ENCODE measurements around the gene CFAP100.

CFAP100 gene

DNA sequence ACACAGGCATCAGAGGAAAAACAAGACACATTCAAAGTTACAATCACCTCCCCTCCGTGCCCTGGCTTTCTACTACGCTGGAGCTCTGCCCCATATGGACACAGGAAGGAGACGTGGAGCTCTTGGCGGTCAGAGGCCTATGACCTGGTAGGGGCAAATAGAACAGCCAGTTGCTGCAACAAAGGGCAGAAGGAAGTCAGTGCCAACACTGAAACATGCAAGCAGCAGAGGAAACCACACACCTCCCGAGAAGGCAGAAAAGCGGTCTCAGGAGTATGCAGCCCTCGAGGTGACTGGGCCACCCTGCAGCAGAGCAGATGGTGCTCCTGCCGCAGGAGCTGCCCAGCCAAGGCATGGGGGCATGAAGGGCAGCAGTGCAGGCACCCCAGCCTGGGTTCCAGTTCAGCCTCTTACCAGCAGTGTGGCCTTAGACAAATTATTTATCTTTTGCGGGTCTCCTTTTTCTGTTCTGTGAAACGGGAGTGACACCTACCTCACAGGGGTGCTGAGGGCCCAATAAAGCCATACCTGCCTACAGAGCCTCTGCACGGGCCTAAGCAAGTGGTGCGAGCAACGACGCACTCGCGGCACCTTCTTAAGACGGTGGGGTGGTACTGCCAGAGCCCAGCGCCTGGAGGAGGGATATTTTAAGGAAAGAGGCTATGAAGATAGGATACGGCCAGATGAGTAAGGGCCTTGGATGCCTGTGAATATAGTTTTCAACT lies 72.3 kb downstream of the CFAP100 start:
- no peak for DNase-seq

DNA sequence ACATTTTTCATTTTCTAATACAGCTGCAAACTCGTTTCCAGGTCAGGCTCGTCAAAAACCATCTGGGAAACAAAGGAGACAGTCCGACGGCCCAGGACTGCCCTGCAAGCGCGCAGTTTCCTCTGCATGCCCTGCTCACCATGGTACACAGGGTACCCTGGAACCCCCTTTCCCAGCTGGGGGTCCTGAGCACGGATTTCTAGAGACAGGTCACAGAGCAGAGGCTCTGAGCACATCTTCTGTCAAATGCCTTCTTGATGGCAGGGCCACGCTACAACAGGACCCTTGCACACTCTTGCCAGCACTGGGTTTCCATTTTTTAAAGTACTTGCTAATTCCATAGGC lies 72.9 kb downstream of the CFAP100 start:
- no peak for DNase-seq

DNA sequence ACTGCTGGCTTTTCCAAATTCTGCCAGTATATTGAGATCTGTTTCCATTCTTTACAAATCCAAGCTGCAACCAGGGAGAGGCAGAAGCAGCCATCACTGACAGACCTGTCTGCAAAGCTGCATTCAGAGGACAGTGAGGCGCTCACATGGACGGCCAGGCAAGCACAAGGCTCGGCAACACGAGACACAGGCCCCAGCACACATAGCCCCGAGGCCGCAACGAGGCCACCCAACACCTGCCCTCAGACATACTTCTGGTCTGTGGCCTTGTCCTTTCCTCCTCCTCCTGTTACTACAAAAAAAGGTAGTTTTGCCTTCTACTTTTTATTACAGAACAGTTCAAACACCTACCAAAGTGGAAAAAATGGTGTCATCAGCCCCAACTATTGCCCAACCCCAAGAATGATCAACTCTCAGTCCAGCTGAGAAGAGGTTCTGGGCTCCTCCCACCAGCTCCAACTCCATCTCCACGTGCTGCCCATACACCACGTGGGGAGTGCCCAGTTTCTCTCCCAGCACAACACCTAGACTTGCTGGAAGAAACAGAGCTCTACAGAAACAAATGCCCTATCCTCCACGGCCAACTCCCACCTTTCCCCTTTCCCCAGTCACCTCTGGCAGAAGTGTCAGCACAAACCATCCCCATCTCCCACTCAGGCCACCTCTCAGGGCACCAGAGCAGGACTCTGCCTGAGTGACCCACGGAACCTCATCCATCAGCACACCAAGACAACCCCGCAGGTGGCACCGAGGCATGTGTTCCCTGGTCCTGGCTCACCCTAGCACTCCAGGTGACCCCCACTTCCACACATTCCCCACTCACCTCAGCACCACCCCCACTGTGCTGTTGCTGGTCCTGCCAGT lies 73.6 kb downstream of the CFAP100 start:
- no peak for DNase-seq

DNA sequence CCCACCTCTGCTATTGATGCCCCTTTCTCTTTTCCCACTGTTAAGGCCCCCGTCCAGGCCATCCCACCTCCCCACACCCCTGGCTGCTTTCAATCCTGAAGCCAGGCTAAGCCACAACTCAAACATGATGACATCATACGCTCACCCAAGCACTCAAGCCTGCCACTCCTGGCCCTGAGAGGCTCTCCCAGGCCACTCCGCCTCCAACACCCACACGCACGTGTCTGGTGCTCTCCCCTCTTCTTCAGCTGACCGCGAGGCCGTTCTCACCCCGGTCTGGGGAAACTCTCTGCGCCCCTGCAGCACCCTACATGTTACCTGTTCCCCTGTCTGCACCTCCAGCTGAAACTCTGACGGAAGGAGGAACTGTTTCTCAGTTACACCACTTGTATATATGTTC lies 74.8 kb downstream of the CFAP100 start:
- DNase-seq, result no peak

DNA sequence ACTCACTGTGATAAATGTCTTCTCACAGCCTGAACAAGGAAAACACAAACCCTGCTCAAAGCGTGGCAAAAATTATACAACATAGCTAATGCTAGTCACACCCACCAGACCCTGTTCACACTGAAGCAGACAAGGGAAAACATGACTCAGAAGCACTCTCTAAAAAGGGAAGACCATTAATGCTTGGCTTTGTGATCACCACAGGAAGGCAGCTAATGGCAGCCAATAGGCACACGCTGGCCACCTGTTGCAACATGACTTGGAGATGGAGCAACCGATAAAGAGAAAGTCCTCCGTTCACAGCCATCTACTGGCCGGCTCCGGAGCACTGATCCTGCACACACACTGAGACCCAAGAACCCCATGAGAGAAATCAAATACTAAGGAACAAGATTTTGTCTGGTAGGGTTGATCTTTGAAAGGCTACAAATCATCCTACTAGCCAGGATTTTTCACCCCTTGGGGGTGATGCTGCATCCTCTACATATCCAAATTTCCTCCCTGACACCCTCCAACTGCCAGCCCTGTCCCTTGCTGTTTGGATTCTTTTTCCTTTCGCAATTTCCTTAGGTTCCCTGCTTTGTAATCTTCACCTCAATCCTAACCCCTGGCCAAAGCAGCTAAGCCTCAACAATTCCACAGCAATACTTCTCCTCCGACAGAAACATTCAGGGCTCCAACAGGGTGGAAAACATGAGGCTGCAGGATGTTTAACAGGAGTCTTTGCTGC lies 77.7 kb downstream of the CFAP100 start:
- DNase-seq, result no peak

DNA sequence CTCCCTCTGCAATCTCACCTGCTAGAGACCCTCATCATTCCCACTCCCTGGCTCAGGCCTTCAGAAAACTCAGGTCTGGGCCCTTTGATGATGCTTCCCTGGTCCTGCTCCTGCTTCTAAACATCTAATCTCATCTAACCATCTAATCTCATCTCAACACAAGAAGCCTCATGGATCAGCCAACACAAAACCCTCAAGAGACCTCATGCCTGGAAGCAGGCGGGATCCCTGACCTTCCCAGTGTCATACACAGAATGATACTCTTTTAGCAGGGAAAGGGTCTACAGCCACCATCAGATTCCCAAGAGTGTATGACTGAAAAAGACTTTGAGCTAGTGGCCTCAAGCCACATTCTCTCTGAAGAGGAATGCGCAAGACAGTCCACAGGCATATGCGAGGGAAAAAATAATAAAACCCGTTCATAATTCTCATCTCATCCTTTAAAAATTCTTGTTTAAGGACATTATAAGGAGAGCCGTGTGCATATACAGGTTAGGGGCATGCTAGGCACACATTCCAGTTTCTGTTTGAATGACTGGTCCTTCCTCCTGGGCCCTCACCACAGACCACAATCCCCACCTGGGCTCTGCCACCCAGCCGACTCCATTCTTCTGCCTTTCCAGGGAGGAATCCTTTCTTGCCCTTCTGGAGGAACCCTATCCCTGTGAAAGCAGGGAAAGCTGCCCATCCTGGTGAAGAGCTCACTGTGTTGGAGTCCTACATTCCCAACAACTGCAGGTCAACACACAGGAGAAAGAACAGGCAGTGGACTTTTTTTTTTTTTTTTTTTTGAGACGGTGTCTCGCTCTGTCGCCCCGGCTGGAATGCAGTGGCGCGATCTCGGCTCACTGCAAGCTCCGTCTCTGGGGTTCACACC lies 78.8 kb downstream of the CFAP100 start:
- no peak for DNase-seq

DNA sequence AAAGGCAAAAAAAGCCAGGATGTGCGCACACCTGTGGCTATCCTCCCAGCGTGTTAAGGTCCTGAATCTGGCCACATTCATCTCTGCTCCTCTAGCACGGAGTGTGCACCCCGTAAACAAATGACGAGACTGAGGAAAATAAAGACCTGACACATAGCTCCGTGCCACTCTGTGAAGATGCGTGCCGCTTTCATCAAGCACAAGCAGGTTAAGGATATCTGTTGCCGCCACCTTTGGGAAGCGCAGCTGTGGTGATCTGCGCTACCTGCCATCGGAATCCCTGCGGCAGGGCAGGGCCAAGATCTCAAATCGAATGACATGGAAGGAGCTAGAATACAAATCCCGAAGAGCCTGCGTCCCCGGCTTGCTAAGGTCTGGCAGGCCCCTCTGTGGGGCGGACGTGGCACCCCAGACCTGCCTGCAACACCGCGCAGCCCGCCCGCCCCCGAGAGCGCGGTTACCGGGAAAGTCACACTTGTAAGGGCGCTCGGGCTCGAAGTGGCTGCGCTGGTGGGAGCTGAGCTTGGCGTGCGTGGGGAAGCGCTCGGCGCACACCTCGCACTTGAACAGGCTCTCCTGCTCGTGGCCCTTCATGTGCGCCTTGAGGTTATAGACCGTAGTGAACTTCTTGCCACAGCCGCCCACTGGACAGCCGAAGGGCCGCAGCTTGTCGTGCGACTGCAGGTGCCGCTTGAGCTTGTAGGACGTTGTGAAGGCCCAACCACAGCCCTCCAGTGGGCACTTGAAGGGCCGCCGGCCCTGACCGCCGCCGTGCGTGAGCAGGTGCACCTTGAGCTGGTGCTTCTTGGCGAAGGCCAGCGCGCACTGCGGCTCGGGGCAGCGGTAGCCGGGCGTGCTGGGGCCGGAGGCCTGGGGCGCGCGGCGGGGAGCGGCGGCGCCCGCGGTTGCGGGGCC lies 80.0 kb downstream of the CFAP100 start:
- DNase-seq, result peak; percentile 24 to 35

DNA sequence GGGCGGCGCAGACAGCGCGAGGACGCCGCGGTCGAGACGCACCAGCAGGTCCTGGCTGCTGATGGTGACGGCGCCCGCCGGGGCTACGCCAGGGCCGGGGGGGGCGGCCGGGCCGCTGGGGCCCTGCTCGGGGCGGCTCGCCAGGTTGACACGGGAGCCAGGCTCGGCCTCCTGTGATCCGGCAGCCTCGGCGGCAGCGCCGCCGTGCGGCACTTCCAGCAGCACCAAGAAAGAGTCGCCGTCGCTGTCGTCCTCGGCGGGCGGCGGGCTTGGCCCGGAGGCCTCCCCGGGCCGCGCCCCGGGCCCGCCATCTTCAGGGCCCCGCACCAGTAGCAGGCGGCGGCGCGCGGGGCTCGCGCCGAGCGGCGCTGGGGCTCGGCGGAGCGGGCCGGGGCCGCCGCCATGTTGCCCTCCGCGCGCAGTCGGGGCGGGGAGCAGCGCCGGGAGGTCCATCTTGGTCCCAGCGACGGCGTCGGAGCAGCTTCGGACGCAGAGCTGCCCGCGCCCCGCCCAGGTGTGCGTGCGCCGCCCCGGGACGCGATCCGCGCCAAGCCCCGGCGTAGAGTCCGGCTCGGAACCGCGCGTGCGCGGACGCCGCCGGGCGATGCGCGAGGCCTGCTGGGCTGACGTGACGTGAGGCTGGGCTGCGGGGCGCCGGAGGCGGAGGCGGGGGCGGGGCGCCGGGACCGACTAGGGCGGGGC lies 80.9 kb downstream of the CFAP100 start, which contains the start of gene ZXDC:
Gene ZXDC (minus strand): TSS at position 479 of the 702 bp plus-strand sequence. CDS start 26 bp downstream, at position 453.
- peak; percentile 88 to 93 for DNase-seq

DNA sequence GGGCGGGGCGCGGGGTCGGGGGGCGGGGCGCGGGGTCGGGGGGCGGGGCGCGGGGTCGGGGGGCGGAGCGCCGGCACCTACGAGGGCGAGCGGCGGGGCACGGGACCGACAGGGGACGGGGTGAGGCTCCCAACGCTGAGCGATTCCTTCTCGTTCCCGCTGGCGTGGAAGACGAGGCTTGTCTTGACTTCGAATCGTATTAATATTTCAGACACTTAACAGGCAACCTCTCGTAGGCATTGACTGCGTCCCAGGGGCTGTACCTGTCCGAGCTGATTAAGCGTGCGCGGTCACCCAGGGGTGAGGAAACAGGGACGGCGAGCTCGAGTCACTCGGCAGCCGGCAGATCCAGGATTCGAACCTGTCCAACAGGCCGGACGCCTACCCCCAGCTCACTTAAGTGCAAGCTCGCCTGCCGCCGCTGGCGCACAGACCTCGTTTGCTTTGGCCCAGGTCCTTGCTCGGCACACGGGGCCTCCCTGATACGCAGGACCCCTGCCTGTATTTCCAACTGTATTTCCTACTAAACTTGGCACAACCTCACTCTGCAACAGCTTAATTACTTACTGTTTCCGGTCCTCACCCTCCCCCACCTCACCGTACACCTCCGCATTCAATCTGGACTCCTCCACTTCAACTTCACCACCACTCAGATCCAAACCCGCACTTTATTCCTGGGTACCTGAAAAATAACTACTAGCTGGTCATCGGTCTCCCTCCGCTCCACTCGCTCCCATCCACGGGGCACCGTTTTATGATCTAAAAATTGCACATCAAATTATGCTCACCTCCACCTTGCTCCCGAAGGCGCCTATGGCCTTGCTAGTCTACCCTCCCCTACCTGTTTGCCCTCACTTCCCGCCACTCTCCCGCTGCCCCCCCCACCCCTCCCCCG lies 81.7 kb downstream of the CFAP100 start:
- DNase-seq, result no peak

DNA sequence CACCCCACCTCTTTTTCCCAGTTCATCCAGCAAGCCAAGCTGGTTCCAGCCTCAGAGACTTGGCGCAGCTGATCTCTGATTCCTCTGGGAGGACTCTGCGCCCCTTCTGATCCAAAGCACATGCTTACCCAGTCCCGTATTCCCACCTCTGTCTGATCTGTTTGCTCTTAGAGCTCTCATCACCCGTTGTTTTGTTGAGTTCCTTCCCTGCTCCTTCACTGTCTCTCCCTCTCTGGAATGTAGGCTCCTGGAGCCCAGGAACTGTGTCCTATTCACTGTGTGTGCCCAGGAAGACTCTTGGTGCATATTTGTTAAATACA lies 82.3 kb downstream of the CFAP100 start:
- no peak for DNase-seq

DNA sequence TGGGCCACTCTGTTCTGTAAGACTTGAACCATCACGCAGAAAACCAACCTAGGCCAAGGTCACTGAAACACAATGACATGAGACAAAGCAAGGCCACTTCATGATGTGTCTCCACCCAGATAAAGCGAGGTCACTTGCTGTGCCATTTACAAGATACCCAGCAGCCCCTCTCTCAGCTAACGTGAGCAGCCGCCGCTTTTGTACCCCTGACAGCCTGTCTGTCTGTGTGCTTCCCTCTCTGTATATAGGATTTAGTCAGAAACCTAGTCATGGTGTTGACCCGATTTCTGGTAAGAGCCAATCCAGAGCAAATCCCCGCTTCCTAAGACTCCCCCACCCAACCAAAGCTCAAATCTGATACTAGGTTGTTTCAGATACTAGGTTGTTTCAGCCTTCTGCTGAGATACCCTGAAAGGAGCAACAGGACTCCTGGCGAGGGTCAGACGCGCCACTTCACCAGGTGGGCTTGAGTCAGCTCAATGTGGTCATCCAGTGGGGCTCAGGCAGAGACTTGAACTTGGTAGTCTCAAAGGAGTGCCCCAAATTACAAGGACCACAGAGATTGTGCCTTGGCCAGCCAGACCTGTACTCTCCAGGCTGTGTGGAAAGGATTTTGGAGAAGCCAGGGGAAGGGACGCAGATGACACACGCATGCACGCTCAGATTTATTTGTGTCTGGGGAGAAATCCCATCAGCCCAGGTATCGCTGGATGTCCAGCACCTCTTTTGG lies 84.0 kb downstream of the CFAP100 start:
- no peak for DNase-seq

DNA sequence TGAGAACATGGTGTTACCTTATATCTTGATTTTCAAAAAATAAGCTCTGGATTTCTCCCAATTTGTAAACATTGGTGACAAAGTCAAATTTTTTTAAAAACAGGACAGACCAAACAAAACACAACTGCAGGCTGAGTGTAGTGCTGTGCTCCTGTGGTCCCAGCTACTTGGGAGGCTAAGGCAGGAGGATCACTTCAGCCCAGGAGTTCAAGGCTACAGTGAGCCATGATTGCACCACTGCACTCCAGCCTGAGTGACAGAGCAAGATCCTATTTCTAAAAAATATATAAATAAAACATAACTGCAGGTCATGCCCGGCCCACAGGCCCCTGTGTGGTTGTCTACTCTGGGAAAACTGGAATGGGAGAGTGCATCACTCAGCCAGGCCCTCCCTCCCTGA lies 84.9 kb downstream of the CFAP100 start:
- no peak for DNase-seq

DNA sequence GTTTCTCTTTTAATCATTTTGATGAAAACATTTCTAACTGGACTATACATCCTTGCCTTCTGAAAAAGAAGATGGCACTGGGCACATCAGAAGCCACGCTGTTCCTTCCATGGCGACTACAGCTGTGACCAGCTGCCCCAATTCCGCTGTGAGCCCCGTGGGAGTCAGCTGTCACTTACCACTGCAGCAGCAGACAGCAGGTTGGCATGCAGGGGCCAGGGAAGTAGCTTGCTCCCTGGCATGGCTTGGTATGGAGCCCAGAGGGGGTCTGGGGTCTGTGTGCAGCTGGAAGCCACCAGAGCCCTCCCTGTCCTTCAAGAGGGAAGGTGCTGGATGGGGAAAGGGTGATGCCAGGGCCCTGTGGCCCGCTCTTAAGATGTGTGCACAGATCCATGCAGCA lies 85.5 kb downstream of the CFAP100 start:
- no peak for DNase-seq

DNA sequence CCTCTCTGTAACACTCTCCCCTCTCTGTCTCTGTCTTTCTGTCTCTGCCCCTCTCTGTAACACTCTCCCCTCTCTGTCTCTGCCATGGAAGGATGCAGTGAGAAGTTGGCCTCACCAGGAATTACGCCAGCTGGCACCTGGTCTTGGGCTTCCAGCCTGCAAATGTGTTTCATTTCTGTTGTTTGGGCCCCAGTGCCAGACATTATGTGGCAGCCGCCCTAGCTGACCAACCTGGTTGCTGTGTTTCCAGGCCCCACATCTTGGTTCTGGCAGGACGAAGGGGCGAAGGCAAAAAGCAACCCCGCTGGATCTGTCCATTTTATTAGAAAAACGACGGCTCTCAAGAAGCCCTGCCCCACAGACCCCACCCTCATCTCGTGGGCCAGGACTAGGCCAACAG lies 86.2 kb downstream of the CFAP100 start:
- DNase-seq, result no peak

DNA sequence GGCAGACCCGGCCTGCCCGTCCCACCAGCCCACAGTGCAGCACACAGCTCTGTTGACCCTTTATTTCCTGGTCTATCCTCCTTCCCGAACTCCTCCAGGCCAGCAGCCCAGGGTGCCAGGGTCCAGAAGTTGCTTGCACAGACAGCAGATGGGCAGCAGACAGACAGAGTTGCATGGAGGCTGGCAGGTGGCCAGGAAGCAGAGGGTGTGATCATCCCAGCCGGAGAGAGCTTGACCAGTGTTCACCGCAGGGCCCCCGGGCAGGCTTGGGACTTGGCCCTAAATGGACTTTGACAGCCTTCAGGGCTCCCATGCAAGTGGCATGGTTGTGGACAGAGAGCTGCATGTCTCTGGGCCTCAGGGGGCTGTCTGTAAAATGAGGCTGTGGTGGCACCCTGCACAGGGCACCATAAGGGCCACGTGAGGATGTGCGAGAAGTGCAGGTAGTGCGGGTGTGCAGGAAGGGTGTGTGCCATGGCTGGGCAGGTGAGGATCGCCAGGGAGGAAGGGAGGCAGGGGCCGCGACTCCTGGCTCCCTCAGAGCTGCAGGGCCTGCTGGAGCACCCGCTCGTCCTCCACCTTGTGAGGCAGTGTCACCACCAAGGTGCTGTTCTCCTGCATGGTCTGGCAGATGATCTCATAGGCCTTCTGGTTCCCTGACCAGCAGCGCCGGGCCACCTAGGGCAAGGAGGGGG lies 87.2 kb downstream of the CFAP100 start:
- no peak for DNase-seq

DNA sequence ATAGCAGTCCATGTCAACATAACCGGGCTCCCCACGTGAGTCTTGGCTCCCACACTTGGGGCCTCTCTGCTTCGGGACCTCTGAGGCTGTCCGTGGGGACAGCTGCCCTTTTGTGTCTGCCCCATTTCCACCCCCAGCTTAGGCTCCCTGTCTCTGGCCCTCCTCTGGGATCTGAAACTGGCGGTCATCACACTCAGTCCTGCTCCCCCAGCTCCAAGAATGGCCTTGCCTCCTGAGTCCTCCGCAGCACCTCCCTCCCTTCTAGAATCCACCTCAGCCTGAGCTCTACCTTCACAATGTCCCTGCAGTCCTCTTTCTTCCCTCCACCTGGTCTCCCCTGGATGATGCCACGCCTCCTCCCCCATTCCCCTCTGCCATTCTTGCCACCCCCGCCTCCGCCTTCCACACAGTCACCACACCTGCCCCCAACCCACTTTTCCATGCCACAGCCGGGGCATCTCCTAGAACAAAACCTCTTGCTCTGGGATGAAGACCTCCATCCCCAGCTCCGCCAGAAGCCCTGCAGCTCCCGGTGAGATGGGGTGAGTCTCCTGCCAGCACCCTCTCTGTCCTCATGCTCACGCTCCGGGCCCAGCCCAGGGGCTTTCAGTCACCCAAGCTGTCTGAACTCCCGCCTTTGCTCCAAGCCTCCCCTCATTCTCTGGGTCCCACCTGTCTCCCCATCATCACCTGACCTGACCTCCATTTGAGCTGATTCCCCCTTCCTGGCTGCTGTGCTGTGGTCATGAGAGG lies 88.0 kb downstream of the CFAP100 start:
- no peak for DNase-seq

DNA sequence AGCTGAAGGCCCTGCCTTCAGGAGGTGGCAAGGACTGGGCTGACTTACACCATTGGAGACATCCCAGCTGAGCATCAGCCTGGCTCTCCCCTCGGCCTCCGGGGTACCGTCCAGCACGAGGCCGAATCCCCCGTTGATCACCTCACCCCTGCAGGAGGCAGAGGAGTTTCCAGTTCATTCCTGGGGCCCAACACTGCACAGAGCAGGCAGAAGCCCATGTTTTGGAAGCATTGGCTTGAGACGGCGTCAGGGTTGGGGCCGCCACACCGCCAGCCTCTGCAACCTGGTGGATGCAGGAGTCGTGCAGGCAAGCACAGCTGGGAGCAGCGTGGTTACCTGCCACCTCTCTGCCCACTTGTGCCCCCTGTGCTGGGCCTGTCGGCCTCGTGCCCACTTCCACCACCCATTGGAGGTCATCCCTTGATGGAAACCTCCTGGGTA lies 88.6 kb downstream of the CFAP100 start:
- no peak for DNase-seq

DNA sequence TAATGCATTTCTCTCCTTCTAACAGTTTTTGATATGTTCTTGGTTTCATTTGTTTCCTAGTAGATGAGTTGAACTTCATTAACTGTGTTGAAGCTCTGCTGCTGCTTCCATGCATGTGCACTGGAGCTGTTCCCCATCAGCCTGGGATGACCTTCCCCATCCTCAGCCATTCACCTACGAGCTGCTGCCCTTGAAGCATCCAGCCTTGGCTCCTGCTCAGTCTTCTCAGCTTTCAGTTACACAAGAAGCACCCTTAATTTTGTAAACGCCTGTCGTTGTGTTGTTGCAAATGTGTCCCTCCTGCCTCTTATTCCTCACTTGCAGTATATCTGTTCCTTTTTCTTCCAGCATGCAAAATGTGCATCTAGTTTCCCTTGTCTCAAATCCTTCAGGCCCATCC lies 89.4 kb downstream of the CFAP100 start:
- DNase-seq, result no peak
